Ramos (cell line): ENCODE data around the gene SH3BGRL2.
"Not testable (repeated sequence)": the region's sequence is repeated elsewhere in the genome, so short reads cannot be mapped to it uniquely, and the experiment has no call there.

Experiments used
- in situ Hi-C: fragments of 300-500 bp; cut with MboI; formaldehyde crosslinking; loops from one replicate; pipeline ENCODE4 v1.14.3; 2022; ENCODE audit warnings: low sequenced_read_pairs; ENCODE audit not compliant: unreplicated experiment

Gene SH3BGRL2

GRCh38 chr6:79646561-79646960 lies 15.4 kb downstream of the SH3BGRL2 start:
- in situ Hi-C loops: no loop called here

- in situ Hi-C loops: no loop called here
Observed at GRCh38 chr6:79647741-79648140, 16.6 kb downstream of the SH3BGRL2 start.

- in situ Hi-C loops: no loop called here
Observed at GRCh38 chr6:79648328-79648727, 17.2 kb downstream of the SH3BGRL2 start.

- in situ Hi-C loops: no loop called here
Observed at GRCh38 chr6:79649016-79649415, 17.9 kb downstream of the SH3BGRL2 start.

GRCh38 chr6:79650950-79651349 lies 19.8 kb downstream of the SH3BGRL2 start:
- in situ Hi-C loops: no loop called here

GRCh38 chr6:79656134-79656533 lies 25.0 kb downstream of the SH3BGRL2 start:
- in situ Hi-C loops: no loop called here

GRCh38 chr6:79657238-79657637 lies 26.1 kb downstream of the SH3BGRL2 start:
- in situ Hi-C loops: no loop called here

- in situ Hi-C loops: not testable (repeated sequence)
Observed at GRCh38 chr6:79663655-79664054, 32.5 kb downstream of the SH3BGRL2 start.

- in situ Hi-C loops: no loop called here
Observed at GRCh38 chr6:79665725-79666551, 34.8 kb downstream of the SH3BGRL2 start.

- in situ Hi-C loops: no loop called here
Observed at GRCh38 chr6:79666634-79667033, 35.5 kb downstream of the SH3BGRL2 start.

- in situ Hi-C loops: no loop called here
Observed at GRCh38 chr6:79668381-79668780, 37.3 kb downstream of the SH3BGRL2 start.

- in situ Hi-C loops: no loop called here
Observed at GRCh38 chr6:79669766-79670165, 38.6 kb downstream of the SH3BGRL2 start.

GRCh38 chr6:79670789-79671188 lies 39.7 kb downstream of the SH3BGRL2 start:
- in situ Hi-C loops: no loop called here

GRCh38 chr6:79671600-79672266 lies 40.6 kb downstream of the SH3BGRL2 start:
- in situ Hi-C loops: no loop called here

- in situ Hi-C loops: no loop called here
Observed at GRCh38 chr6:79672631-79673111, 41.5 kb downstream of the SH3BGRL2 start.

- in situ Hi-C loops: no loop called here
Observed at GRCh38 chr6:79673947-79674346, 42.8 kb downstream of the SH3BGRL2 start.

GRCh38 chr6:79676785-79677736 lies 45.9 kb downstream of the SH3BGRL2 start:
- in situ Hi-C loops: no loop called here

GRCh38 chr6:79682682-79683081 lies 51.6 kb downstream of the SH3BGRL2 start:
- in situ Hi-C loops: not testable (repeated sequence)

GRCh38 chr6:79684876-79685275 lies 53.7 kb downstream of the SH3BGRL2 start:
- in situ Hi-C loops: no loop called here

- in situ Hi-C loops: no loop called here
Observed at GRCh38 chr6:79686707-79687309, 55.7 kb downstream of the SH3BGRL2 start.
